Hindlimb muscle (tissue), 1 donor: ENCODE results near the gene TRIP12. TPM values are rescaled to one million over a fixed set of nuclear protein-coding genes. Genes with fewer than 3 reads are reported as not detected.
"Not testable (repeated sequence)": the region's sequence is repeated elsewhere in the genome, so short reads cannot be mapped to it uniquely, and the experiment has no call there.

ENCODE experiments used
- DNase-seq: peaks from one replicate; pipeline ENCODE4 v3.0.0-alpha.2; 2013
- polyA plus RNA-seq: library from polyadenylated mRNA; unstranded; fragments of 120-200 nt; gene quantifications from one replicate; pipeline ENCODE4 v1.2.1, GENCODE V29; 2013; ENCODE audit not compliant: insufficient read length

Gene TRIP12
- polyA plus RNA-seq, 1 donor, result 196 TPM

DNA sequence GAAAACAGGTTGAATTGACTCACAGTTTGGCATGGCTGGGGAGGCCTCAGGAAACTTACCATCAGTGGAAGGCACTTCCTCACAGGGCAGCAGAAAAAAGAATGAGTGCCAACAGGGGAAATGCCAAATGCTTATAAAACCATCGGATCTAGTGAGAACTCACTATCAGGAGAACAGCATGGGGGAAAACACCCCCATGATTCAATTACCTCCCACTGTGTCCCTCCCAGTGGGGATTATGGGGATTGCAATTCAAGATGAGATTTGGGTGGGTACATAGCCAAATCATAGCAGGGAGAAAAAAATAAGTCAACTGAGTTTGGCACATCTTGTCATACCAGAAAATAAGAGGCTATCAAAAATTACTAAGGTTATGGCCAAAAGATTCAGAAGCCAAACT, 96.3 kb downstream of the TRIP12 start:
- no peak for DNase-seq

DNA sequence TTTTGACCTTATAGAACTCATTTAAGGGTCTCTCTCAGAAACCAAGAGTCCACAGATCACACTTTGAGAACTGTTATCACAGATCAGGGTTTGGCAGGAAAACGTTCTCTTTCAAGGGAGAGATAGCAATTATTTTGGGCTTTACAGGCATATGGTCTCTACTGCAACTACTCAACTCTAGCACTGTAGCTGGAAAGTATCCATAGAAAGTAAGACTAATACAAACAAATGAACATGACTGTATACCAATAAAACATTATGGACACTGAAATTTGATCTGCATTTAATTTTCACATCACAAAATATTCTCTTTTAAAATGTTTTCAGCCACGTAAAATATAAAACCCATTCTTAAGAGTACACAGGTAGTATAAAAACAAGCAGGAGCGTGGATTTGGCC, 100.5 kb downstream of the TRIP12 start:
- DNase-seq, result no peak

DNA sequence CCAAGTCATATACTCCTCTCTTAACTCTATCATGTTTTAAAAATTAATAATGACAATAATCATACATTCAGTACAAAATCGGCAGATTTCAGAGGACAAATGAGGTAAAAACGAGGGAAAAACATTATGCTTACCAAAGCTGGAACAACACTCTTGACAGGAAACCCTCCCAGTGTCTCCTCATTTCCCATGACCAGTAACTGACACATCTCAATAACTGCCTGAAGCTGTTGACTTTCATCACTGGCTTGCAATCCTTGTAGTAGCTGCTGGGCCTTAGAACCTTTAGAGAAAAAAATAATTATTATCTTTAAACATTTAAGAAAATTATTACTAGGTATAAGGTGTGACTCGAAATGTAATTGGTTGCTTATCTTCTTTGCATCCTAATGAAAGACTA, 103.6 kb downstream of the TRIP12 start:
- no peak for DNase-seq

DNA sequence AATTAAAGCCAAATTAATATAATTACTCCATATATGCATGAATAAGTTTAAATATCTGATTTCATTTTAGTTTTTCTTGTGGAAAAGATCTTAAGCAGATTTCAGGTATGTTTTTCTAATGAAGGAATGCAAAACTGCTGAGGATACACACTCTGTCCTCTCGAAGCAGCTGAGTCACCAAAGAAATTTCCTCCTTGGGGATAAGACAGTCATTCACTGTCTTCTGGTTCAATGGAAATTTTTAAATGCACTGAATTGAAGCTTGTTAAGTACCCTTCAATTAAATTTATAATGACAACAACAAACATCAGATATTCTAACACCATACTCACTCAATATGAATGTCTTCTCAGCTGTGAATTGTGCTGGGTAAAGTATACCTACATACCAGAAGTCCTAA, 106.0 kb downstream of the TRIP12 start:
- DNase-seq, result no peak

DNA sequence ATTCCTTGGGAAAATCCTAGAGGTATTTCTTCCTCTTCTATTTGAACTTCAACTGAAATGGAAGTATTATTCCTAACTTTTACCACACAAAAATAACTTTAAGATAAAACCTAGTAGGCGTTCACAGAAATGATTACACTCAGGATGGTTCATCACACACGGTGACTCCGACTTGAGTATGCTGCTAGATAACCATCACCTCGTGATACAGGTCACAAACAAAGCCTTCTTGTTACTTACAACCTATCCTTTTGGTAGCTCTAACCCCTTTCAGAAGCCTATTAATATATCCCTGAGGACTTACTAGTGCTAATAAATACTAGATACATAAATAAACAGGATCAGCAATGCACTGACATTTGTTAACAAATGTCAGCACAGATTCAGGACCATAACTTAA, 106.5 kb downstream of the TRIP12 start:
- no peak for DNase-seq

DNA sequence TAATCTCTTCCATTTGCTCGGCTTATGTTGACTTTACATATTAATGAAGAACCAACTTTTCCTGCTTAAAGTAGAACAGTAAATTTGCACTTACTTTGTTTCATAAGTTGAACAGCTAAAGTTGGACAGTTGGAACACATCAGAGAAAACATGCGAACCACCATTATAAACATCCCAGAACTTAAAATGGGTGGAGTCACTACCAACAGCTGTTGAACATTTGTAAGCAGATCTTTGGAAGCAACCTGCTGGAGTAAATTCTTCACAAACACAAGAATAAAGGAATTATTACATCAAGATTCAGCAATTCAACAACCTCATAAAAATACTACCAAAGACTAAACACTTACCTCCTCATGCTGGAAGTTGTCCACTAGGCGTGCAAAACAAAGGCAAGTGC, 111.0 kb downstream of the TRIP12 start:
- no peak for DNase-seq

DNA sequence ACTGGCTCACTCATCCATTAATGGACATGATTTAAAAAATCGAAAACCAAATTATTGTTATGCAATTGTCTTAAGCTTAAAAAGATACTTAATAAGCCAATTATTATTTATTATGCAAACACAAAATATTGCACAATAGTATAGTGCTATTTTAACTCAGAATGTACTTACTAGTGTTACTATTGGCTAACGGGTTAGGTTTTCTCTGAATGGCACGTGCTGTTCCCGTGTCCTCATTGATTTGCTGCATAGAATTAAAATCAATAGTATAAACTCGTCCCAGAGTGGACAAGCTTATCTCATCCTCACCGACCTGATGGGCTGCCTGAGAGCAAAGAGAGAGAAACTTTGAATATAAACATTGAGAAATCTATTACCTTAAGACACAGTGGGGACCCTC, 116.2 kb downstream of the TRIP12 start:
- DNase-seq, result no peak

DNA sequence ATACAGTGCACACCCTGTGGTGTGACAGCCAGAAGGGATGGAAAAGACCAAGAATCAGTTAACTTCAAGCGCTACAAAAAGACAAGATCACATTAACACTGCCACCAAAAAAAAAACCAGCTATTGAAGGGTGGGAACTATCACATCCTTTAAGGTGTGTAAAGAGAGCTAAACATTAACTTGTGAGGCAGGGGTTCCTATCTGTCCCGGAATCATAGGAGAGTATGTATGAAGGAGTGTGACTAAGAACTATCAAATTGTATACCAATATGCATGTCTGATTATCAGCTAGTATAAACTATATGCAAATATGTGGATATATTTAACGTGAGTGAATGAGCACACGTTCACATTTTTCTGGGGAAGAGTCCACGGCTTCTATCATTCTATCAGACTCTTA, 119.0 kb downstream of the TRIP12 start:
- DNase-seq, result no peak

DNA sequence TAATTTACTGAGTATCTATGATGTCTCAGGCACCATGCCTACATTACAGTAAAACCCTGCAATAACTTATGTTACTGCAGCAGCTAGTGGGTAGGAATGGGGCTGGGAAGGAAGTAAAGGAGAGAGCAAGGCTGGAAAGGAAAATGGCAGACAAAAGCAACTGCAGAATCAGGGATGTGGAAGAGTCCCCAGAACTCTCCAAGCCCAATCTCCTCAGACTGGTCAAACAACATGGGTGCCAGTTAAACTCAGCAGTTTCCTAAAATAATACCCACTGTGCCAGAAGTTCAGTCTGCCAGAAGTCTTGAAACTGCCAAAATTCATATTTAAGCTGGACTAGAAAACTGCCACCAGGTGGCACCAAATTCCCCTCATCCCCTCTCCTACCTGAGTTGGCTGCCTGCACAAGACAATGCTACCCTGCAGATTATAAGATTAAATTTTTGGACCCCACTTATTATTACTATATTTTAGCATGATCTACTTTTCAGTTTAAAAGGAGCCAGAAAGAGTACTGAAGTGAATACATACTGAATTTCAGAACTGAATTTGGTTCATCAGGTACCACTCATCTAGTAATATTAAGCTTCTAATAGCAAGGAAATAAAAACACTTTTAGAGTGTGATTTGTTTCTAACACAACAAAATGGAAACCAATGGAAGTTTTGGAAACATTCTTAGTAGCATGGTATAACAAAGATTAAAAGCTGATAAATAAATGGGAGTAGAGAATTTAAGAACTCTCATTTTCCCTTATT, 120.6 kb downstream of the TRIP12 start:
- peak; percentile 46 for DNase-seq

DNA sequence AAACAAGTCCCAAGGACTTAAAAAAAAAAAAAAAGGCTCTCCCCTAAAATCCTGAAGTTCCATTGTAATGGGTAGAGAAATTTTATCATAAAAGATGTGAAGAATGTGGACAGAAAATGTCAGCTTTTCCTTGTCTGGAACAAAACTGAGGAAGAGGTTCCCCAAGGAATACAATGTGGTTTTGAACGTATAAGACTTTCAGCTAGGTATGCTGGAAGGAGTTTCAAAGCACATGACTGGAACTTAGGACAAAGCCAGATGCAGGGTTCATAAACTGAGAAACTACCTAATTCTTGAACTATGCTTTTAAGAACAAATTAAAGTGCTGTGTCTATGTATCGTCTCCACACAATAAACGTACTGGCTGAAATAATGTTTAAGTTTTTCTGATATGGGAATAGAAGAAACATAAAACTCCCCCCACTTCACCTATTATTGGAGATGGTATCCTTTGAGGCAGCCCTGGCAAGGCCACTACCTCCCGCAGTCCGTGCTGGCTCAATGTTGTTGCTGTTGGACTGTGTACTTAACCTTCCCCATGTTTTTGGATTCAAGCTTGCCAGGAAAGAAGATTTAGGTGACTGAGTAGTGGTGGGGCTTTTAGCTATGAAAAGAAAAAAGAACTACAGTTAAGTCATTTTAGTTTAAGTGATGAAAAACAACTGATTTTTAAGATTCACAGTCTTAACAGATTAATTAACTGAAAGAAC, 123.2 kb downstream of the TRIP12 start:
- peak; percentile 23 for DNase-seq

DNA sequence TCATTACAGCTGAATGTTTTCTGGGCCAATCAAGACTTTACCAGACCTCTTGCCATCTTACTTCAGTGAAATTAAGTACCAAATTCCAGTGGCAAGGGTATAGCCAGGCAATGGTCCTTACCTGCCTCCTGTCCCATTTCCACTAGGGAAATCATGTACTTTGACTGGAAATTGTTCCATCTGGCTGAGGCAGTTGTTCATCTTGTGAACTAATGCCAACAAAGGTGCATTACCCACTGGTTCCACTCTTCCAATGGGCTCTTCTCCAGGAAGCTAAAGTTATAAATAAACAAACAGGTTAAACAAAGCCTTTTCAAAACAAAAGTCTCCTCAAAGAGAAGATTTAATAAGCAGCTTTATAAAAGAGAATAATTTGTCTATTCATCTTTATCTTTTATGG, 126.8 kb downstream of the TRIP12 start:
- DNase-seq, result no peak

DNA sequence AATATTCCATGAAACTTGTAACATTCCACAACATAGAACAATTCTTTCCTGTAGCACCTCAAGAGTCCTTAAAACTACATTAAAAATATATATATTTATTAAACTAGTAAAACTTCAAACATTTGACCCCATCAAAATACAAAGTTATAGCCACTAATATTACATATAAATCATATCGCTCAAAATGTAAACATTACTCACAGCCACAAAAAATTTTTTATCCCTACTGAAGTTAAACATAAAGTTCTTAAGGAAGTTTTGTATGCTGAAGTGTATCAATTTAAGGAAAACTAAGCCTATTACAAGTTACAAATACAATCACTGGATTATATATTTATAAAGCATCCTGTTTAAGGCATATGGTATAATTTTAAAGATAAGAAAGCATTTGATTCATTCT, 127.2 kb downstream of the TRIP12 start:
- DNase-seq, result no peak

DNA sequence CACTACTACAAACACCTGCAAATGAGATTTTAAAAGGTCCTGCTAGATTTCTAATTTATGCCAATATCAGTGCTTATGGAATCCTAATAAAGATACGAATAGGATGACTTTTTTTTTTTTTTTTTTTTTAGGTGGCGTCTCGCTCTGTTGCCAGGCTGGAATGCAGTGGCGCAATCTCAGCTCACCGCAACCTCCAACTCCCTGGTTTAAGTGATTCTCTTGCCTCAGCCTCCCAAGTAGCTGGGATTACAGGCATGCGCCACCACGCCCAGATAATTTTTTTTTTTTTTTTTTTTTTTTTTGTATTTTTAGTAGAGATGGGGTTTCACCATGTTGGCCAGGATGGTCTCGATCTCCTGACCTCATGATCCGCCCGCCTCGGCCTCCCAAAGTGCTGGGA, 135.5 kb downstream of the TRIP12 start:
- not testable (repeated sequence) for DNase-seq

DNA sequence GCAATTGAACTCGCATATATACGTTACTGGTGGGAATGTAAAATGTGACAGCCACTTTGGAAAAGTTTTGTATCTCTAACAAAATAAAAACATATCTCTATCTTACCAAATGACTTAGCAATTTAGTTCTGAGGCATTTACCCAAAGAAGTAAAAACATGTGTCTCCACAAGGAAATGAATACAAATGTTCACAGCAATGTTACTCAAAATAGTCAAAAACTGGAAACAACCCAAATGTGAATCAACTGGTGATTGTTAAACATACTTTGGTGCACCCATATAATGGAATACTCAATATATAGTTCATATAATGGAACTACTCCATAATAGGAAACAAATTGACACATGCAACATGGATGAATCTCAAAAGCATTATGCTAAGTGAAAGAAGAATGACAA, 137.0 kb downstream of the TRIP12 start:
- no peak for DNase-seq

DNA sequence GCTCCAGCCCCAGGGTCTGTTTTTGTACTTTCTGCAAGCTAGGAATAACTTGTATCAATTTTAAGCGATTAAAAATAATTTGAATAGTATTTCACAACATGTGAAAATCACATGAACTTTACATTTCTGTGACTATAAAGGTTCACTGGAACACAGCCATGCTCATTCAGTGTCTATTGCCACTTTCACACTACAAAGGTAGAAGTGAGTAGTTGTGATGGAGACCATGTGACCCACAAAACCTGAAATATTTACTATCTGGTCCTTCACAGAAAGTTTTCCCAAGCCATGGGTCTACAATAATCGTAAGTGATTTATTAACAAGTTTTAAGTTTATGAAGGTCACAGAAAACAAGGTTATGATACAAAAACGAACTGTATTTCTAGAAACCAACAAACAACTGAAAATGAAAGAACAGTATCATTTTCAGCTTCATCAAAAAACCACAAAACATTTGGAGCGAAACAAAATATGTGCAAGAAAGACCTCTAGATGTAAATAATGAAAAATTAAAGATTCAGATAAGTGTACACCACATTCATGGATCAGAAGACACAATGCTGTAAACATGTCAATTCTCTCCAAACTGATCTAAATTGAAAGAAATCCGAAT, 138.6 kb downstream of the TRIP12 start:
- DNase-seq, result no peak

DNA sequence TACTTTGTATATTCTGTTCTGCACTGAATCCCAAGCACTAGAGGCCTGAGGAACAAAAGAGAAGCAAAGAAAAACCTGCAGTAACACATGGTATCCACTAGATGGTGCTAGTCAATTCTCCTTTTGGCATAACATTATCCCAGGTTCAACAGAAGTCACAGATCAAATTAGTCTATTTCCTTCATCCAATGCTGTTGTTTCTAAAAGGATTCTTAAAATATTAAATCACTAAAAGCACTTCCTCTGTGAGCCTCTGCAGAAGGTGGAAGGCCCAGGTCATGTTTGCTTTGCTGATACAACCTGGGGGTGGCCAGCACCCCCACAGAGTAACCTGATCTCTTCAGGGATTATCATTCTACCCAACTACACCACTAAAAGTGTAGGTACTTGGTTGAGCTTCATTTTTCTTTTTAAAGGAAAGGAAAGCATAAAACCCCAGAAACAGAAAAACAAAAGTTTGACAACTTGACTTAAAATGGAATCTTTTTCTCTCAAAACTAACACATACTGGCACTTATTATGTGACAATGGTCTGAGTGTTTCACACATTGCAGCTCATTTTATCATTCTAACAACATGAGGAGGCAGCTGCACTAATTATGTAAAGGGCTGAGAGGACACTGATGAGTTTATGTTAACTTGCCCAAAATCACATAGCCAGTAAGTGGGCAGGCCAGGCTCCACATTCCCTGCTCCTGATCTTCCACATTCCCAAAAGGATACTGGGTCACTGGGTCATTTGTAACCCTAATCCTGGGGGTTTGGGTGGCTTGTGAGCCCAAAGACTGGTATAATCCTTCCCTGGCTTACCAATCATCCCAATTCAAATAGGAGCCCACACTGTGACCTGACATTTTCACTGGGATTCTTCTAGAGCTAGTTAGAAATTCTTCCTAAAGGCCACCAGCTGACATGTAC, 140.7 kb downstream of the TRIP12 start:
- peak; percentile 31 for DNase-seq

DNA sequence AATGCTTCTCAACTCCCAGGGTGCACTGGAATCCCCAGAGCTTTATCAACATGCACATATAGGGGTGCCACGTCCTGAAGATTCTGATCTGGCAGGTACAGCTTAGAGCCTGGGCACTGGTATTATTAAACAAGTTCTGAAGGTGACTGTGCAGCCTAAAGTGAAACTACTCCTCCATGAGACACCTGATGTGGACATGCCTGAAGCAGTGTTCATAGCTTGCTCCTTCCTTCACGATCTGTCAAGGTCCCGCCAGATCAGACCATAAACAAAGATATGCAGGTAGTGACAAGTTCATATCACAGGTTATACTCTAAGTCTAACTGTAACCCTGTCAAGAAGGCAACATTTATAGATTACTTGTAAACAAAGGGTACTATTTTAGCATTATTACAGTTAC, 142.2 kb downstream of the TRIP12 start:
- DNase-seq, result no peak

DNA sequence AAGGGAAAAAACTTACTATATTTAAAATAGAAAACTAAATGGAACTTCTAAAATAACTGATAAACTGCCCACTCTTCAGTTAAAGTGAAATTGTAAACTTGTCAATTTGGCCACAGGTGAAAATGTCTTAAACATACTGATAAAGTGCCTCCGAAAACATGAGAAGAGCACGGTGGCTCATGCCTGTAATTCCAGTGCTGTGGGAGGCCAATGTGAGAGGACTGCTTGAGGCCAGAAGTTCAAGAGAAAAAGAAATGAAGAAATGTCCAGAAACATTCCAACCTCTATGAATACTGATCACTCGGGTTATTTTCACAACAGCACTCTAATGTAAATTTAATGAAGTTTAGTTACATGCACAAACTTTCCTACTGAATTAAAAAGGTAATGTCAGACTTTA, 144.1 kb downstream of the TRIP12 start:
- DNase-seq, result no peak

DNA sequence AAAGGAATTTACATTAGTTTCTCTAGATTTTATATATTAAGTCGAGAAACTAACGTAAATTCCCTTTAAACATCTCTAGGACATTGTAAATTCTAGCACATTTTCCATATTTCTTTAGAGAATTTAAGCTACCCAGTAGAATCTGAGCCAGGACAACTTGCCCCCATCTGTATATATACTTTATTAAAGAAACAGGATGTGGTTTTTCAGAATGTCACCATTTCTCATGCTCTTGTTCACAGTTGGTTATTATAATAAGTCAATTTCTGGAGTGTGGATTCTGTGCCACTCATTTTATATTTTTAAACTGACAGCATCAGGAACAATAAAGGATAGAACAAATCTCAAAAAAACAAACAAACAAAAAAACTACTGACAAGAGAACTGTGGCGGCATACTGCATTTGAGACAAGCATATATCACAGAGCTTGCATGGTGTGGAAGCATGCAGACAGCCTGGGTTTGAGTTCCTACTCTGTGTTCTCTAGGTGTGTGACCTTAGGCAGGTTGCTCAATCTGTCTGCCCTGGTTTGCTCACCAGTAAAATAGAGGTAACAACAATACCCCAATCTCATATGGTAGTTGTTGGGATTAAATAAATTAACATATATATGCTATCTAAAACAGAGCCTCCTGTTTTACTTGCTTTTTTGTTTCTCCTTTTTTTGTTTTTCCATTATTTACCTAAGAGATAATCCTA, 146.0 kb downstream of the TRIP12 start:
- no peak for DNase-seq

DNA sequence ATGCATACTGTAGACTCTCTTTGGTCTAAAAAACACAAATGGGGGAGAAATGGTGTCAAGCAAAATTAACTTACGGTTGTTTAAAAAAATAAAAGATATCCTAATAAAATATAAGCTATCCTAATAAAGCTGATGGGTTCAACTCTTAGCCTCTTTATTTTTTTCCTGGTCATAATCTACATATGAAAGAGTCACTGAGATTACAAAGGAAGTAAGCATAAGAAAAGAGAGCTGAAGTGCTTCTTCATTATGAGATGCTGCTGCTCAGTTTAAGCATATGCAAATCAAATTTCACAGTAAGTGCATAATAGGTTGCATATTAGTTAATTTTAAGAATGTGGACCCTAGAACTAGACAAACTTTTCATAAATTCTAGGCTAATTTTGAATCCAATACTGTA, 147.6 kb downstream of the TRIP12 start:
- no peak for DNase-seq

DNA sequence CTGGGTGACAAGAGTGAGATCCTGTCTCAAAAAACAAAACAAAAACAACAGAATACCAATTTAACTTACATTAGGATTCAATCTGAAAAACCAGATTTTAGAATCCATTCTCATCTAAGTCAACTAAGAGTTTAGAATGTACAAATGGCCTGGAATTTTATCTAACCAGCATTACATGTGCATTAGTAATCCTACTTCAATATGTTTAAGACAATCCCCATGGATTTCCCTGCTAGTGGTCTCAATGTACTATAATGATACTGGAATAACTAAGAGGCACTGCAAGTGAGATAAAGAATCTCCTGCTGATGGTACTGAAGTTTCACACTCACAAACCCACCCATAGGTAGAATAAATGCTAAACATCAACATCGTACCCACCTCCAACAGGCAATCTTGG, 153.6 kb downstream of the TRIP12 start:
- no peak for DNase-seq

DNA sequence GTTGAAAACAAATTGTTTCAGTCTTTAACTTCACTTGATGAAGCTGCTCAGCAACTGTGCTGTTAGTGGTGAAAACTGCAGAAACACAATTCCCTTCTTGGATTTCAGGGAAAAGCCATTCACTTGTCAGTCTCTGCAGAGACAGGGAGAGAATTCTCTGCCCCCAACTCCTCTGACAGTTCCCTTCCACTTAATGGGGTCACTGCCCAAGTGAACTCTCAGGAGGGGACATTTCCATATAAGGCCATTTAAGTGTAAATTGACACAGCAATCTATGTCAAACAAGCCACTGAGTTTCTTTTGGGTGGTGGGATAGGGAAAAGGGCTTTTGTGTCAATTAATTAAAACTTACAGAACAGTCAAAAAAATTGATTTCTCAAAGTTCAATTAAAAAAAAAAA, 156.1 kb downstream of the TRIP12 start:
- DNase-seq, result no peak
